ENCODE measurements around the gene LFNG. TPM values are rescaled to one million over a fixed set of nuclear protein-coding genes. Genes with fewer than 3 reads are reported as not detected.

Gene LFNG
- total RNA-seq (ENCODE audit: unreplicated experiment), result 83.5 TPM
- long read RNA-seq, result 0 reads

GRCh38 chr7:2519119-2519930 lies at the start of gene LFNG:
TSS of gene LFNG (plus strand) at chr7:2519774. CDS start at chr7:2519862, 88 bp downstream.
- Mint-ChIP-seq H3K9me3 (ENCODE audit: unreplicated experiment) (no peaks in the 10 kb centered on the region), H3K27ac (ENCODE audit: unreplicated experiment) (peak within 1 kb of the TSS; percentile 57), H3K4me3 (ENCODE audit: unreplicated experiment) (peak within 1 kb of the TSS; percentile 97), H3K27me3 (ENCODE audit: unreplicated experiment) (peaks cover 22% of the 10 kb centered on the region), H3K4me1 (ENCODE audit: unreplicated experiment) (peaks cover 23% of the 10 kb centered on the region), H3K36me3 (ENCODE audit: low read depth, unreplicated experiment) (no peaks in the 10 kb centered on the region)
- no peak for TF ChIP-seq CTCF (IDR thresholded peaks at IDR 0.05; ENCODE audit: unreplicated experiment)
- DNase-seq (ENCODE audit: low spot score), result peak; percentile 90

- H3K36me3 Mint-ChIP-seq (ENCODE audit: low read depth, unreplicated experiment), result peaks cover 4% of the 10 kb centered on the region
- TF ChIP-seq CTCF (IDR thresholded peaks at IDR 0.05; ENCODE audit: unreplicated experiment), result no peak
- peaks cover 11% of the 10 kb centered on the region for H3K27me3 Mint-ChIP-seq (ENCODE audit: unreplicated experiment)
- peaks cover 21% of the 10 kb centered on the region for H3K4me1 Mint-ChIP-seq (ENCODE audit: unreplicated experiment)
- no peaks in the 10 kb centered on the region for H3K9me3 Mint-ChIP-seq (ENCODE audit: unreplicated experiment)
- H3K27ac Mint-ChIP-seq (ENCODE audit: unreplicated experiment), result peak overlapping the region; percentile 77
- DNase-seq (ENCODE audit: low spot score), result no peak
- peak overlapping the region; percentile 51 for H3K4me3 Mint-ChIP-seq (ENCODE audit: unreplicated experiment)
Observed at GRCh38 chr7:2470204-2471021, 49.2 kb upstream of the LFNG start.

GRCh38 chr7:2471022-2471329 lies 48.6 kb upstream of the LFNG start:
- H3K4me1 Mint-ChIP-seq (ENCODE audit: unreplicated experiment), result peaks cover 21% of the 10 kb centered on the region
- peak overlapping the region; percentile 19 for H3K27ac Mint-ChIP-seq (ENCODE audit: unreplicated experiment)
- H3K27me3 Mint-ChIP-seq (ENCODE audit: unreplicated experiment), result peaks cover 10% of the 10 kb centered on the region
- H3K36me3 Mint-ChIP-seq (ENCODE audit: low read depth, unreplicated experiment), result peaks cover 4% of the 10 kb centered on the region
- no peak overlapping the region for H3K4me3 Mint-ChIP-seq (ENCODE audit: unreplicated experiment)
- no peak for DNase-seq (ENCODE audit: low spot score)
- no peak for TF ChIP-seq CTCF (IDR thresholded peaks at IDR 0.05; ENCODE audit: unreplicated experiment)
- H3K9me3 Mint-ChIP-seq (ENCODE audit: unreplicated experiment), result no peaks in the 10 kb centered on the region

- peaks cover 9% of the 10 kb centered on the region for H3K27me3 Mint-ChIP-seq (ENCODE audit: unreplicated experiment)
- peak overlapping the region; percentile 19 for H3K27ac Mint-ChIP-seq (ENCODE audit: unreplicated experiment)
- peaks cover 4% of the 10 kb centered on the region for H3K36me3 Mint-ChIP-seq (ENCODE audit: low read depth, unreplicated experiment)
- peaks cover 21% of the 10 kb centered on the region for H3K4me1 Mint-ChIP-seq (ENCODE audit: unreplicated experiment)
- peak; percentile 71 for DNase-seq (ENCODE audit: low spot score)
- no peak for TF ChIP-seq CTCF (IDR thresholded peaks at IDR 0.05; ENCODE audit: unreplicated experiment)
- no peak overlapping the region for H3K4me3 Mint-ChIP-seq (ENCODE audit: unreplicated experiment)
- no peaks in the 10 kb centered on the region for H3K9me3 Mint-ChIP-seq (ENCODE audit: unreplicated experiment)
Observed at GRCh38 chr7:2471396-2471795, 48.2 kb upstream of the LFNG start.

- Mint-ChIP-seq H3K4me3 (ENCODE audit: unreplicated experiment) (no peak overlapping the region), H3K36me3 (ENCODE audit: low read depth, unreplicated experiment) (peaks cover 4% of the 10 kb centered on the region), H3K27me3 (ENCODE audit: unreplicated experiment) (peaks cover 9% of the 10 kb centered on the region), H3K9me3 (ENCODE audit: unreplicated experiment) (no peaks in the 10 kb centered on the region), H3K27ac (ENCODE audit: unreplicated experiment) (no peak overlapping the region), H3K4me1 (ENCODE audit: unreplicated experiment) (peaks cover 21% of the 10 kb centered on the region)
- DNase-seq (ENCODE audit: low spot score), result no peak
- no peak for TF ChIP-seq CTCF (IDR thresholded peaks at IDR 0.05; ENCODE audit: unreplicated experiment)
Observed at GRCh38 chr7:2472739-2473138, 46.8 kb upstream of the LFNG start.

Data from endothelial cell (in vitro differentiated cells).